Measurements from ENCODE around the gene RAPGEF5.

The RAPGEF5 gene

DNA sequence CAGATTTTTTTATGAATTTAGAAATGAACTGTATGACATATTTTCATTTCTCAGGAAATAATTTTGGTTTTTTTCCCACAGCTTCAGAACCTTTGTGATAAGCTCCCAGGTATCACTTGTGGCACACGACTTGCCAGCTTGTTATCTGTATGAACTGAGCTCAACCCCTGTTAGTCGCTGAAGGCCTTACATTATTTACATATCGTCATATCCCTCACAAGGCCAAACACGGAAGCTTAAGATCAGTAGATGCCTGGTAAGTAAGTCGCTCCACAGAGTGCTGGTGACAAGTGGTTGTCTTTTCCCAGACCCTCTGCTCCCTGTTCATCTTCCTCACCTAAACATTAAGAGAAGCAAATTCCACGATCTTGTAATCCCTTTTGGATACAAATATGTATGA lies 55.2 kb downstream of the RAPGEF5 start:
- no peak for DNase-seq

GRCh38 chr7:22300839-22301238 lies 56.1 kb downstream of the RAPGEF5 start:
- TF ChIP-seq, protein P1, sequence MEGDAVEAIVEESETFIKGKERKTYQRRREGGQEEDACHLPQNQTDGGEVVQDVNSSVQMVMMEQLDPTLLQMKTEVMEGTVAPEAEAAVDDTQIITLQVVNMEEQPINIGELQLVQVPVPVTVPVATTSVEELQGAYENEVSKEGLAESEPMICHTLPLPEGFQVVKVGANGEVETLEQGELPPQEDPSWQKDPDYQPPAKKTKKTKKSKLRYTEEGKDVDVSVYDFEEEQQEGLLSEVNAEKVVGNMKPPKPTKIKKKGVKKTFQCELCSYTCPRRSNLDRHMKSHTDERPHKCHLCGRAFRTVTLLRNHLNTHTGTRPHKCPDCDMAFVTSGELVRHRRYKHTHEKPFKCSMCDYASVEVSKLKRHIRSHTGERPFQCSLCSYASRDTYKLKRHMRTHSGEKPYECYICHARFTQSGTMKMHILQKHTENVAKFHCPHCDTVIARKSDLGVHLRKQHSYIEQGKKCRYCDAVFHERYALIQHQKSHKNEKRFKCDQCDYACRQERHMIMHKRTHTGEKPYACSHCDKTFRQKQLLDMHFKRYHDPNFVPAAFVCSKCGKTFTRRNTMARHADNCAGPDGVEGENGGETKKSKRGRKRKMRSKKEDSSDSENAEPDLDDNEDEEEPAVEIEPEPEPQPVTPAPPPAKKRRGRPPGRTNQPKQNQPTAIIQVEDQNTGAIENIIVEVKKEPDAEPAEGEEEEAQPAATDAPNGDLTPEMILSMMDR (IDR thresholded peaks at IDR 0.05; ENCODE audit: low read depth, low read length, missing control alignments): no peak

More for the DNA sequence above, 55.2 kb downstream of the RAPGEF5 start:
- TF ChIP-seq, protein P1 (IDR thresholded peaks at IDR 0.05; ENCODE audit: low read depth, low read length, missing control alignments): no peak
- H3K36me3 ChIP-seq (replicated peaks): no peaks in the 10 kb centered on the region
- H3K27ac ChIP-seq: no peak overlapping the region
- in situ Hi-C loops (cut with HindIII; ENCODE audit: low pct_ligation_motif_present, low sequenced_read_pairs): no loop called here
- no peaks in the 10 kb centered on the region for H3K27me3 ChIP-seq (replicated peaks)
- H3K4me3 ChIP-seq (ENCODE audit: low read depth, low read length): no peak overlapping the region

GRCh38 chr7:22296916-22297315 lies 60.0 kb downstream of the RAPGEF5 start:
- no peak for DNase-seq

More at GRCh38 chr7:22300839-22301238, 56.1 kb downstream of the RAPGEF5 start:
- in situ Hi-C loops (cut with HindIII; ENCODE audit: low pct_ligation_motif_present, low sequenced_read_pairs): no loop called here
- Histone ChIP-seq H3K36me3 (replicated peaks) (no peaks in the 10 kb centered on the region), H3K4me3 (ENCODE audit: low read depth, low read length) (no peak overlapping the region), H3K27me3 (replicated peaks) (no peaks in the 10 kb centered on the region), H3K27ac (no peak overlapping the region)
- no peak for DNase-seq

GRCh38 chr7:22296265-22296566 lies 60.7 kb downstream of the RAPGEF5 start:
- Histone ChIP-seq H3K4me3 (ENCODE audit: low read depth, low read length) (no peak overlapping the region), H3K36me3 (replicated peaks) (no peaks in the 10 kb centered on the region), H3K27me3 (replicated peaks) (no peaks in the 10 kb centered on the region), H3K27ac (no peak overlapping the region)
- DNase-seq: no peak
- in situ Hi-C loops (cut with HindIII; ENCODE audit: low pct_ligation_motif_present, low sequenced_read_pairs): no loop called here
- TF ChIP-seq, protein P1 (IDR thresholded peaks at IDR 0.05; ENCODE audit: low read depth, low read length, missing control alignments): no peak

More at GRCh38 chr7:22296916-22297315, 60.0 kb downstream of the RAPGEF5 start:
- H3K27ac ChIP-seq: no peak overlapping the region
- no peaks in the 10 kb centered on the region for H3K36me3 ChIP-seq (replicated peaks)
- no peaks in the 10 kb centered on the region for H3K27me3 ChIP-seq (replicated peaks)
- no peak overlapping the region for H3K4me3 ChIP-seq (ENCODE audit: low read depth, low read length)
- TF ChIP-seq, protein P1 (IDR thresholded peaks at IDR 0.05; ENCODE audit: low read depth, low read length, missing control alignments): peak; percentile 27
- in situ Hi-C loops (cut with HindIII; ENCODE audit: low pct_ligation_motif_present, low sequenced_read_pairs): no loop called here

- no peak overlapping the region for H3K27ac ChIP-seq
- DNase-seq: no peak
- TF ChIP-seq, protein P1 (IDR thresholded peaks at IDR 0.05; ENCODE audit: low read depth, low read length, missing control alignments): no peak
- no peak overlapping the region for H3K4me3 ChIP-seq (ENCODE audit: low read depth, low read length)
- H3K27me3 ChIP-seq (replicated peaks): no peaks in the 10 kb centered on the region
- in situ Hi-C loops (cut with HindIII; ENCODE audit: low pct_ligation_motif_present, low sequenced_read_pairs): no loop called here
- no peaks in the 10 kb centered on the region for H3K36me3 ChIP-seq (replicated peaks)
Measured at GRCh38 chr7:22295402-22296264, 61.3 kb downstream of the RAPGEF5 start.

Data from brain microvascular endothelial cell (primary cell).